Sigmoid colon (tissue), 4 donors: ENCODE measurements around the gene TMEM89.

Experiments used
- CTCF ChIP-seq, 4 experiments: fragments of 450-650 bp in 3 of 4; fragments of 200-600 bp in 1 of 4; IDR thresholded peaks; one replicate each; pipeline ENCODE4 v1.5.1; 2016 to 2019; ENCODE audit warnings: antibody characterized with exemption in 4 of 4, mild to moderate bottlenecking in 3 of 4, moderate library complexity in 2 of 4
- EP300 ChIP-seq, 4 donors: sonication (generic); formaldehyde crosslinking; IDR thresholded peaks; one replicate each; pipeline ENCODE4 v1.6.1; 2017; ENCODE audit warnings: antibody characterized with exemption in 4 of 4
- POLR2A ChIP-seq, 2 donors: fragments of 450-650 bp; IDR thresholded peaks; one replicate each; pipeline ENCODE4 v1.6.1; 2016; ENCODE audit warnings: antibody characterized with exemption in 2 of 2, mild to moderate bottlenecking in 2 of 2, moderate library complexity in 2 of 2
- POLR2AphosphoS5 ChIP-seq, 4 donors: sonication (generic); formaldehyde crosslinking; IDR thresholded peaks; one replicate each; pipeline ENCODE4 v1.6.1; 2017; ENCODE audit warnings: antibody characterized with exemption in 4 of 4

GRCh38 chr3:48621461-48621869, at the start of gene TMEM89:
- TF ChIP-seq CTCF (IDR thresholded peaks at IDR 0.05) (no peak), POLR2AphosphoS5 (IDR thresholded peaks at IDR 0.05) (no peak), EP300 (IDR thresholded peaks at IDR 0.05) (no peak), POLR2A (IDR thresholded peaks at IDR 0.05) (no peak)
